C4-2B (cell line): ENCODE results near the gene RGS16.

Experiments
- H3K27ac ChIP-seq: fragments of 450-650 bp; 2 replicates; pipeline ENCODE4 v1.5.1; 2017
- ZFX ChIP-seq: fragments of 450-650 bp; IDR thresholded peaks from 2 replicates; pipeline ENCODE4 v1.6.1; 2017
- TF ChIP-seq, protein P1 (sequence below): fragments of 450-650 bp; conservative IDR thresholded peaks from 2 replicates; pipeline ENCODE4 v1.5.1; 2017; ENCODE audit warnings: mild to moderate bottlenecking

Gene RGS16

DNA sequence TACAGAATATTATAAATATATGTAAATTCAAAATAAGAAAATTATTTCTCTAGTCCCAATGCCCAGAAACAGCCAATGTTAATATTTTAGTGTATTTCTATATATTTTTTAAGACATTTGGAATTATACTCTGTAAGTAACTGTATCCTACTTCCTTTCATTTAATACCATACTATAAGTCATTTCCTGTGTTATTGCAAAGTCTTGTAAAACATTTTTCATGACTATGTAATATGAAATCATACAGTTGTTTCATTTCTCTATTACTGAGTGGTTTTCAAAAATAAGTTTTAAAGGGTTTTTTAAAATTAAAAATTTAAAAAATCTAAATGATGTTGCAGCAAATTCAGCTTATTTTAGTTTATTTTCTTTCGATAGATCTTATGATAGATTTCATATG lies 17.1 kb downstream of the RGS16 start:
- H3K27ac ChIP-seq, result no peak overlapping the region
- TF ChIP-seq, protein P1, sequence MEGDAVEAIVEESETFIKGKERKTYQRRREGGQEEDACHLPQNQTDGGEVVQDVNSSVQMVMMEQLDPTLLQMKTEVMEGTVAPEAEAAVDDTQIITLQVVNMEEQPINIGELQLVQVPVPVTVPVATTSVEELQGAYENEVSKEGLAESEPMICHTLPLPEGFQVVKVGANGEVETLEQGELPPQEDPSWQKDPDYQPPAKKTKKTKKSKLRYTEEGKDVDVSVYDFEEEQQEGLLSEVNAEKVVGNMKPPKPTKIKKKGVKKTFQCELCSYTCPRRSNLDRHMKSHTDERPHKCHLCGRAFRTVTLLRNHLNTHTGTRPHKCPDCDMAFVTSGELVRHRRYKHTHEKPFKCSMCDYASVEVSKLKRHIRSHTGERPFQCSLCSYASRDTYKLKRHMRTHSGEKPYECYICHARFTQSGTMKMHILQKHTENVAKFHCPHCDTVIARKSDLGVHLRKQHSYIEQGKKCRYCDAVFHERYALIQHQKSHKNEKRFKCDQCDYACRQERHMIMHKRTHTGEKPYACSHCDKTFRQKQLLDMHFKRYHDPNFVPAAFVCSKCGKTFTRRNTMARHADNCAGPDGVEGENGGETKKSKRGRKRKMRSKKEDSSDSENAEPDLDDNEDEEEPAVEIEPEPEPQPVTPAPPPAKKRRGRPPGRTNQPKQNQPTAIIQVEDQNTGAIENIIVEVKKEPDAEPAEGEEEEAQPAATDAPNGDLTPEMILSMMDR, result no peak
- no peak for TF ChIP-seq ZFX

DNA sequence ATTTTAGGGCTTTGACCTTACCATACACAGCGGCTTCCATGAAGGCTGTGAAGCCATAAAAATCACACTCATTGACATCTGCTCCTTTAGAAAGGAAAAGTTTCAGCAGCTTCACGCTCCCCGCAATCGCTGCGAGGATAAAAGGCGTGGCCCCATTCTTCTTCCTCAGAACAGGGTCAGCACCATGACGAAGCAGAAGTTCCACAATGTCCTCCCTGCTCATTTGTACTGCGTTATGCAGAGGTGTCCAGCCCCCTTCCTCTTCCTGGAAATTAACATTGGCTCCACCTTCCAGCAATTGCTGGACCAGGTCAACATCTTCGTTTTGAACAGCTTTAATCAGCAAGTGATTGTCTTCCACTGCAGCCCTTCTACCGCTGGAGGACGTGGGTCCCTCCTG lies 17.8 kb downstream of the RGS16 start:
- TF ChIP-seq, protein P1, result no peak
- TF ChIP-seq ZFX, result no peak
- H3K27ac ChIP-seq, result no peak overlapping the region

DNA sequence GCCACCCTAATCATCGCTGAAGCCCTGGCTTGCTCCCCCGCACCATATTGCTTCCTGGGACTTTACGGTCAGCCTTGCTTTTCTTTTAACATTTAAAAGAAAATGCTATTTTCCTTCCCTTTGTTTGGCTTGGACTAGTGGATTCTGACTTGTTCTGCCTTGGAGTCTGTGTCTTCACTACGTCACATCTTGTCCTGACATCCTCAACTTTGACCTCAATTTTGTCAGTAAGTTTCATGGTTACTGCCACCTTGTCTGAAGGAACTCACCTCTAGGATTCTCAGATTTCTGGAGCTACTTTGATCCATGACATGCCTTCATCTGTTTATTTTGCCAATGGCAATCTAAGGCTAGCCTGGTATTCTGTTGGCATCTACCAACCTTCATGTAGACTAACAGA lies 19.4 kb downstream of the RGS16 start:
- H3K27ac ChIP-seq, result no peak overlapping the region

DNA sequence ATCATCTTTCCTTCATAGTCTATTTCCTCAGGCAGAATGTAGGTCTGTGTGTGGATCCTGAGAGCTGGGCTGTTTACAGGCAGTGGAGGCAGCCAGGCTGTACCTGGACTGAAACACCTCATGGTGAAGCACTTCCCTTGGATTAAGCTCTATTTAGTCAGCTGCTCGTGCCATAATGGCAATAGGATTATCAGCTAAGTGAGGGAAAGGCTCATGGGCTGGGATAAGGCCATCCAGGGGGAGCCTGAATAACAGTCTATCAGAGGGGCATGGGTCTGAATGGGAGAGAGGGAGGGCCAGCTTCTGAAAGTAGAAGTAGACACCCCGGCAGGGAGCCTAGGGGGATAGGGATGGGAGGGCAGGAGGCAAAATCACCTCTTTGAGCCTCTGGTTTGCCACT lies 23.5 kb downstream of the RGS16 start:
- TF ChIP-seq ZFX, result no peak
- TF ChIP-seq, protein P1, result no peak
- H3K27ac ChIP-seq, result no peak overlapping the region

More for the DNA sequence above, 19.4 kb downstream of the RGS16 start:
- TF ChIP-seq, protein P1, result no peak
- TF ChIP-seq ZFX, result no peak

DNA sequence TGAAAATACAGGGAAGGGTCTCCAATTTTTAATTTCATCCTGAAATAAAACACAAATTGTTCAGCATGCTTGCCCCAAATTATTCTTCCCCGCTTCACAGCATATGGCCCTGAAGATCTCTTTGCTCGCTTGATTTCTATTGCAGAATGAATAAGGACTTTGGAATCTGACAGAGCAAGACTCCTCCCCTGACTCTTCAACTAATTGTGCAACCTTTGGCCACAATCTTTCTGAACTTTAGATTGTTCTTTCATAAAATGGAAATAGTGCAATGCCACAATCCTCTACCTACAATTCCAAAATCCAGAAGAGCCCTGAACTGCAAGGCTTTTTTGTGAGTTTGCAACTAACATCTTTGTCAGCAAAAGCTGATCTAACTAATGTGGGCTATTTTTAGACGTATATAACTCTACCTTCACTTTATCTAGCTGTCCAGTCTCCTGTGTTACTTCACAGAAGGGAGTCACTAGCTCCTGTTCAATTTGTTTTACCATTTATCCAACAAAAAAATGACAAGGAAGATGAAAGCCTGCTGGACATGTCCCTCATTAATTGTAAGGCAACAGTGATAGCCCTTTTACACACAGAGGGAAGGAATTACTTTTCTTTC lies 28.5 kb downstream of the RGS16 start:
- no peak for TF ChIP-seq ZFX
- TF ChIP-seq, protein P1, result no peak
- no peak overlapping the region for H3K27ac ChIP-seq

DNA sequence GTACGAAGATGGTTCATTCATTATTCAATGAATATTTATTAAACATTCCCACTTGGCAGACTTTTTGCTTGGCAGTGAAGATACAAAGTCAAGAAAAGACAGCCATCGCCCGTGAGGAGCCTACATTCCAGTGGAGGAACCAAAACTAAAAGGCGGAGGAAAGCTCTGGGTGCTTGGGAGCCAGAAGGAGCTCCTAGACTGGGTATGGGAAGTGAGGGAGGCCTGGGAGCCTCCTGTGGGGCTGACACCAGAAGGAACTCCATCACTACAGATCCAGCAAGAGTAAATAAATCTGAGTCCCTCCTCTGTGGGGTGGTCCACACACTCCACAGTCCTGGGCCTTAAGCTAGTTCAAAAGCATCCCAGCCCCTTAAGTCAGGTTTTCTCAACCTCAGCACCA lies 30.0 kb downstream of the RGS16 start:
- H3K27ac ChIP-seq, result no peak overlapping the region
- TF ChIP-seq, protein P1, result no peak
- TF ChIP-seq ZFX, result no peak

DNA sequence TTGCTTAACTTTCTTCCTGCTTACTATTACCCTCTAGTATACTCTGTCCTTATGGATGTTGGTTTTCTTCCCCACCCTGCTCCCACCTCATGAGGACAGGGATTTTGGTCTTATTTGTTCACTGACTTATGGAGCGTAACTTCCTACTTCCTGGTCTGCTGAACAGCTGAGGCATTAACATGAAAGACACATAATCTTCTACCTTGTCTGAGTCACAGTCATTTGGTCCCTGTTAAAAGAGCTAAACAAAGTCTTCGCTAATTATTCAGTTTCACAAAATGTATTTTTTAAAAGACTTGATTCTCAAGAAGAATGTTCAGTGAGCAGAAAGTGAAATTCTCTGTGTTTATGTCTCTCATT lies 33.6 kb downstream of the RGS16 start:
- no peak for TF ChIP-seq ZFX
- TF ChIP-seq, protein P1, result no peak
- H3K27ac ChIP-seq, result no peak overlapping the region
